ENCODE data around the gene CACNB4.
A peak's percentile ranks its signal among the peaks of the same experiment; 100 is the strongest.
"Not testable (repeated sequence)": the region's sequence is repeated elsewhere in the genome, so short reads cannot be mapped to it uniquely, and the experiment has no call there.

CACNB4 gene

GRCh38 chr2:152054593-152054992, 44.3 kb downstream of the CACNB4 start:
- no peak for DNase-seq (ENCODE audit: low read depth in 4 of 4, low spot score in 1 of 4)

GRCh38 chr2:152051436-152051835, 47.4 kb downstream of the CACNB4 start:
- no peak for DNase-seq (ENCODE audit: low read depth in 4 of 4, low spot score in 1 of 4)

- DNase-seq (ENCODE audit: low read depth in 4 of 4, low spot score in 1 of 4) = no peak
Observed at GRCh38 chr2:152050915-152051314, 47.9 kb downstream of the CACNB4 start.

- DNase-seq (ENCODE audit: low read depth in 4 of 4, low spot score in 1 of 4) = no peak
Observed at GRCh38 chr2:152050341-152050740, 48.5 kb downstream of the CACNB4 start.

- no peak for DNase-seq (ENCODE audit: low read depth in 4 of 4, low spot score in 1 of 4)
Observed at GRCh38 chr2:152049541-152049940, 49.3 kb downstream of the CACNB4 start.

GRCh38 chr2:152047824-152048471, 50.9 kb downstream of the CACNB4 start:
- no peak for DNase-seq (ENCODE audit: low read depth in 4 of 4, low spot score in 1 of 4)

- no peak for DNase-seq (ENCODE audit: low read depth in 4 of 4, low spot score in 1 of 4)
Observed at GRCh38 chr2:152046940-152047339, 51.9 kb downstream of the CACNB4 start.

- DNase-seq (ENCODE audit: low read depth in 4 of 4, low spot score in 1 of 4) = no peak
Observed at GRCh38 chr2:152042636-152043615, 55.9 kb downstream of the CACNB4 start.

GRCh38 chr2:152038441-152038958, 60.3 kb downstream of the CACNB4 start:
- DNase-seq (ENCODE audit: low read depth in 4 of 4, low spot score in 1 of 4) = no peak

- DNase-seq (ENCODE audit: low read depth in 4 of 4, low spot score in 1 of 4) = no peak
Observed at GRCh38 chr2:152037743-152038435, 61.0 kb downstream of the CACNB4 start.

GRCh38 chr2:152036611-152037469, 62.0 kb downstream of the CACNB4 start:
- DNase-seq (ENCODE audit: low read depth in 4 of 4, low spot score in 1 of 4) = peak; percentile 14 to 31 (median 22)

GRCh38 chr2:152034257-152034801, 64.5 kb downstream of the CACNB4 start:
- no peak for DNase-seq (ENCODE audit: low read depth in 4 of 4, low spot score in 1 of 4)

GRCh38 chr2:152033011-152033925, 65.6 kb downstream of the CACNB4 start:
- no peak for DNase-seq (ENCODE audit: low read depth in 4 of 4, low spot score in 1 of 4)

- no peak for DNase-seq (ENCODE audit: low read depth in 4 of 4, low spot score in 1 of 4)
Observed at GRCh38 chr2:152031747-152032306, 67.0 kb downstream of the CACNB4 start.

GRCh38 chr2:152030596-152031328, 68.1 kb downstream of the CACNB4 start:
- not testable (repeated sequence) for DNase-seq (ENCODE audit: low read depth in 4 of 4, low spot score in 1 of 4)

GRCh38 chr2:152028182-152028862, 70.5 kb downstream of the CACNB4 start:
- no peak for DNase-seq (ENCODE audit: low read depth in 4 of 4, low spot score in 1 of 4)

- DNase-seq (ENCODE audit: low read depth in 4 of 4, low spot score in 1 of 4) = peak; percentile 51 to 72 (median 68)
Observed at GRCh38 chr2:152025678-152026287, 73.1 kb downstream of the CACNB4 start.

Measured in stimulated activated CD4-positive, alpha-beta T cell treated with anti-CD3 and anti-CD28 coated beads, Interleukin-1b, Interleukin-23, amount 100 ng/mL, for 24 hours (primary cell).